ENCODE data around the gene TLR2. TPM values are rescaled to one million over a fixed set of nuclear protein-coding genes. Genes with fewer than 3 reads are reported as not detected.

Gene TLR2
- total and polyA plus RNA-seq, 10 of the 15 experiments (the other 5 are each of a cell fraction or from before 2014, with no cell fraction given) = under 0.01 to 0.19 (median 0.06) TPM; not detected in 4

DNA sequence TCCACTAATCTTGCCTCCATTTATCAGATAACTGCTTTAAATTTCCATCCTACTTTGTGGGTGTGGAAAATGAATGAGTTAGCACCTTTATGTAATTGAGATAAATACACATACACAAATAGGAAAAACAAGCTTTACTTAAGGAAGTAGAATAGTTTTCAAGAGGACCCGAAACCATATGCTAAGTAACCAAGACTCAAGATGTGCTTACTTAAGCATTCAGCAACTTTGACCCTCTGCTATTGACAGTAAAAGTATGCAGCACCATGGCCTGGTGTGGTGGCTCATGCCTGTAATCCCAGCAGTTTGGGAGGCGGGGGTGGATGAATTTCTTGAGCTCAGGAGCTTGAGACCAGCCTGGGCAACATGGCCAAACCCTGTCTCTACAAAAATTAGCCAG, 45.8 kb downstream of the TLR2 start:
- Histone ChIP-seq H3K27me3 (replicated peaks in 1 of 2; ENCODE audit: control insufficient read depth in 2 of 2, insufficient read depth in 2 of 2, low read length in 1 of 2) (no peaks in the 10 kb centered on the region), H3K79me2 (ENCODE audit: control insufficient read depth, insufficient read depth, low read length) (no peaks in the 10 kb centered on the region), H3K9ac (ENCODE audit: control insufficient read depth, insufficient read depth, low read length) (no peak overlapping the region), H3K36me3 (ENCODE audit: control insufficient read depth in 2 of 2, insufficient read depth in 2 of 2, low read length in 1 of 2) (no peaks in the 10 kb centered on the region), H3K4me3 (no peak overlapping the region), H3K9me3 (replicated peaks; ENCODE audit: control insufficient read depth, insufficient read depth, low read length) (no peaks in the 10 kb centered on the region), H3K27ac (ENCODE audit: control insufficient read depth, insufficient read depth) (no peak overlapping the region), H4K20me1 (ENCODE audit: control insufficient read depth, insufficient read depth) (no peaks in the 10 kb centered on the region), H3K4me1 (ENCODE audit: control insufficient read depth, insufficient read depth, low read length) (peaks cover 12% of the 10 kb centered on the region; the same call in 1 of the 2 replicates), H3K4me2 (ENCODE audit: control insufficient read depth, insufficient read depth) (no peak overlapping the region), H2AFZ (ENCODE audit: control insufficient read depth, low read depth, low read length) (no peak overlapping the region)
- DNase-seq (ENCODE audit: low read depth, low spot score) (no peak), FAIRE-seq (no peak), ATAC-seq (no peak)
- no TSS peak for BruUV-seq (replicated peaks)
- ChIA-PET RAD21 (ENCODE audit: unreplicated experiment) (interaction anchor here (0.6 kb wide), 1 partner anchor 300 kb away, joined by 3 read pairs; no protein-coding TSS in a partner anchor), POLR2A (no interaction called here), SMC1A (ENCODE audit: uncharacterized antibody, unreplicated experiment) (interaction anchor here (1.0 kb wide), 1 partner anchor 13 kb away, joined by 5 read pairs; no protein-coding TSS in a partner anchor), CTCF (no interaction called here)
- WGBS (ENCODE audit: insufficient coverage, insufficient replicate concordance, low lambda C conversion rate, missing lambda C conversion rate) = 3% methylated on average over 2 of the region's 2 CpGs
- intact Hi-C loops (cut with micrococcal nuclease; ENCODE audit: unreplicated experiment) = no loop called here
- in situ Hi-C loops (cut with MboI) = no loop called here
- TF ChIP-seq MXI1 (IDR thresholded peaks at IDR 0.05; ENCODE audit: low read depth, low read length) (no peak), CBX3 (IDR thresholded peaks at IDR 0.05; ENCODE audit: borderline replicate concordance, low read depth) (no peak), STAT3 (IDR thresholded peaks at IDR 0.05; ENCODE audit: low read depth, low read length) (no peak)

DNA sequence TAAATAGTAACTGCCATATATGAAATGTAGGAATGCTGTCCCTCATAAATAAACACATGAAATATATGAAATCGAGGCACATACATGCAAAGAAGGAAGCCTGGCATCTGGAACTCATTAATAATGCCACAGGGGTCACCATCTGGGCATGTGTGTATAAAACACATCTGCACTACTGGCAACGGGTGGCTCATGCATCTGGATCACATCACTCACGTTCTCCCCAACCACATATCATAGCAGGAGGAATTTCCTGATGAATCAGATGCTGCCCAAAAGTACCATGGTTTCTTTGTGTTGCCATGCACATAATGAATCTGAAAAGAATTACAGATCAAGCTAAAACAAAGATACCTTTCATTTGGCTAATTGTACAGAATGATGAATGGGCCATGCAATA, 47.2 kb downstream of the TLR2 start:
- no TSS peak for BruUV-seq (replicated peaks)
- TF ChIP-seq SREBF2 (IDR thresholded peaks at IDR 0.05; ENCODE audit: low read length) (no peak), ASH2L (IDR thresholded peaks at IDR 0.05; ENCODE audit: borderline replicate concordance, low read depth) (no peak), DPF2 (IDR thresholded peaks at IDR 0.05) (no peak), GABPA (IDR thresholded peaks at IDR 0.05; ENCODE audit: low read depth) (no peak), CBX3 (IDR thresholded peaks at IDR 0.05; ENCODE audit: borderline replicate concordance, low read depth) (no peak), SIX5 (IDR thresholded peaks at IDR 0.05; ENCODE audit: low read depth, low read length, severe bottlenecking) (no peak)
- TF ChIP-seq, protein P1, sequence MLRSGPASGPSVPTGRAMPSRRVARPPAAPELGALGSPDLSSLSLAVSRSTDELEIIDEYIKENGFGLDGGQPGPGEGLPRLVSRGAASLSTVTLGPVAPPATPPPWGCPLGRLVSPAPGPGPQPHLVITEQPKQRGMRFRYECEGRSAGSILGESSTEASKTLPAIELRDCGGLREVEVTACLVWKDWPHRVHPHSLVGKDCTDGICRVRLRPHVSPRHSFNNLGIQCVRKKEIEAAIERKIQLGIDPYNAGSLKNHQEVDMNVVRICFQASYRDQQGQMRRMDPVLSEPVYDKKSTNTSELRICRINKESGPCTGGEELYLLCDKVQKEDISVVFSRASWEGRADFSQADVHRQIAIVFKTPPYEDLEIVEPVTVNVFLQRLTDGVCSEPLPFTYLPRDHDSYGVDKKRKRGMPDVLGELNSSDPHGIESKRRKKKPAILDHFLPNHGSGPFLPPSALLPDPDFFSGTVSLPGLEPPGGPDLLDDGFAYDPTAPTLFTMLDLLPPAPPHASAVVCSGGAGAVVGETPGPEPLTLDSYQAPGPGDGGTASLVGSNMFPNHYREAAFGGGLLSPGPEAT (IDR thresholded peaks at IDR 0.05; ENCODE audit: low read depth) = no peak
- TF ChIP-seq, protein P2, sequence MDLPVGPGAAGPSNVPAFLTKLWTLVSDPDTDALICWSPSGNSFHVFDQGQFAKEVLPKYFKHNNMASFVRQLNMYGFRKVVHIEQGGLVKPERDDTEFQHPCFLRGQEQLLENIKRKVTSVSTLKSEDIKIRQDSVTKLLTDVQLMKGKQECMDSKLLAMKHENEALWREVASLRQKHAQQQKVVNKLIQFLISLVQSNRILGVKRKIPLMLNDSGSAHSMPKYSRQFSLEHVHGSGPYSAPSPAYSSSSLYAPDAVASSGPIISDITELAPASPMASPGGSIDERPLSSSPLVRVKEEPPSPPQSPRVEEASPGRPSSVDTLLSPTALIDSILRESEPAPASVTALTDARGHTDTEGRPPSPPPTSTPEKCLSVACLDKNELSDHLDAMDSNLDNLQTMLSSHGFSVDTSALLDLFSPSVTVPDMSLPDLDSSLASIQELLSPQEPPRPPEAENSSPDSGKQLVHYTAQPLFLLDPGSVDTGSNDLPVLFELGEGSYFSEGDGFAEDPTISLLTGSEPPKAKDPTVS (IDR thresholded peaks at IDR 0.05; ENCODE audit: low read depth, low read length) = no peak
- TF ChIP-seq, protein P3, sequence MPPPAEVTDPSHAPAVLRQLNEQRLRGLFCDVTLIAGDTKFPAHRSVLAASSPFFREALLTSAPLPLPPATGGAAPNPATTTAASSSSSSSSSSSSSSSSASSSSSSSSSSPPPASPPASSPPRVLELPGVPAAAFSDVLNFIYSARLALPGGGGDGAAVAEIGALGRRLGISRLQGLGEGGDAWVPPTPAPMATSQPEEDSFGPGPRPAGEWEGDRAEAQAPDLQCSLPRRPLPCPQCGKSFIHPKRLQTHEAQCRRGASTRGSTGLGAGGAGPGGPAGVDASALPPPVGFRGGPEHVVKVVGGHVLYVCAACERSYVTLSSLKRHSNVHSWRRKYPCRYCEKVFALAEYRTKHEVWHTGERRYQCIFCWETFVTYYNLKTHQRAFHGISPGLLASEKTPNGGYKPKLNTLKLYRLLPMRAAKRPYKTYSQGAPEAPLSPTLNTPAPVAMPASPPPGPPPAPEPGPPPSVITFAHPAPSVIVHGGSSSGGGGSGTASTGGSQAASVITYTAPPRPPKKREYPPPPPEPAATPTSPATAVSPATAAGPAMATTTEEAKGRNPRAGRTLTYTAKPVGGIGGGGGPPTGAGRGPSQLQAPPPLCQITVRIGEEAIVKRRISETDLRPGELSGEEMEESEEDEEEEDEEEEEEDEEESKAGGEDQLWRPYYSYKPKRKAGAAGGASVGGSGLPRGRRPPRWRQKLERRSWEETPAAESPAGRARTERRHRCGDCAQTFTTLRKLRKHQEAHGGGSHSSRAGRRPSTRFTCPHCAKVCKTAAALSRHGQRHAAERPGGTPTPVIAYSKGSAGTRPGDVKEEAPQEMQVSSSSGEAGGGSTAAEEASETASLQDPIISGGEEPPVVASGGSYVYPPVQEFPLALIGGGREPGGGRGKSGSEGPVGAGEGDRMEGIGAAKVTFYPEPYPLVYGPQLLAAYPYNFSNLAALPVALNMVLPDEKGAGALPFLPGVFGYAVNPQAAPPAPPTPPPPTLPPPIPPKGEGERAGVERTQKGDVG (CRISPR knock-in tag; IDR thresholded peaks at IDR 0.05) = no peak

More for the DNA sequence above, 47.2 kb downstream of the TLR2 start:
- CTCF ChIA-PET = no interaction called here
- FAIRE-seq (no peak), DNase-seq (ENCODE audit: low read depth, low spot score) (no peak), ATAC-seq (no peak)
- Histone ChIP-seq H4K20me1 (ENCODE audit: control insufficient read depth, insufficient read depth) (no peaks in the 10 kb centered on the region), H3K36me3 (ENCODE audit: control insufficient read depth in 2 of 2, insufficient read depth in 2 of 2, low read length in 1 of 2) (no peaks in the 10 kb centered on the region), H3K9ac (ENCODE audit: control insufficient read depth, insufficient read depth, low read length) (no peak overlapping the region), H3K4me1 (ENCODE audit: control insufficient read depth, insufficient read depth, low read length) (peaks cover 12% of the 10 kb centered on the region; the same call in 1 of the 2 replicates), H3K79me2 (ENCODE audit: control insufficient read depth, insufficient read depth, low read length) (no peaks in the 10 kb centered on the region), H3K27ac (ENCODE audit: control insufficient read depth, insufficient read depth) (no peak overlapping the region), H3K4me3 (no peak overlapping the region), H3K9me3 (replicated peaks; ENCODE audit: control insufficient read depth, insufficient read depth, low read length) (no peaks in the 10 kb centered on the region), H3K27me3 (replicated peaks in 1 of 2; ENCODE audit: control insufficient read depth in 2 of 2, insufficient read depth in 2 of 2, low read length in 1 of 2) (0 out of 4 replicates have a peak, but pooled peaks cover 0 to 4% of the 10 kb centered on the region in 2 experiments), H2AFZ (ENCODE audit: control insufficient read depth, low read depth, low read length) (no peak overlapping the region), H3K4me2 (ENCODE audit: control insufficient read depth, insufficient read depth) (no peak overlapping the region)
- in situ Hi-C loops (cut with MboI) (no loop called here), intact Hi-C loops (cut with micrococcal nuclease; ENCODE audit: unreplicated experiment) (no loop called here)
- WGBS (ENCODE audit: insufficient coverage, insufficient replicate concordance, low lambda C conversion rate, missing lambda C conversion rate) = 4% methylated on average over 3 of the region's 3 CpGs
- SMC1A ChIA-PET (ENCODE audit: uncharacterized antibody, unreplicated experiment) = interaction anchor here (3.5 kb wide), 1 partner anchor 12 kb away, joined by 14 read pairs; no protein-coding TSS in a partner anchor
- RAD21 ChIA-PET (ENCODE audit: unreplicated experiment) = no interaction called here
- POLR2A ChIA-PET = interaction anchor here (0.5 kb wide), 1 partner anchor 207 kb away, joined by 4 read pairs; no protein-coding TSS in a partner anchor

All from GM12878 (cell line).